ENCODE results near the gene SEL1L3. TPM values are rescaled to one million over a fixed set of nuclear protein-coding genes. Genes with fewer than 3 reads are reported as not detected.

Gene SEL1L3
- total and polyA plus RNA-seq, 2 of the 13 experiments (the other 11 are each of a cell fraction or from before 2014, with no cell fraction given): 0.28 to 1.1 TPM

DNA sequence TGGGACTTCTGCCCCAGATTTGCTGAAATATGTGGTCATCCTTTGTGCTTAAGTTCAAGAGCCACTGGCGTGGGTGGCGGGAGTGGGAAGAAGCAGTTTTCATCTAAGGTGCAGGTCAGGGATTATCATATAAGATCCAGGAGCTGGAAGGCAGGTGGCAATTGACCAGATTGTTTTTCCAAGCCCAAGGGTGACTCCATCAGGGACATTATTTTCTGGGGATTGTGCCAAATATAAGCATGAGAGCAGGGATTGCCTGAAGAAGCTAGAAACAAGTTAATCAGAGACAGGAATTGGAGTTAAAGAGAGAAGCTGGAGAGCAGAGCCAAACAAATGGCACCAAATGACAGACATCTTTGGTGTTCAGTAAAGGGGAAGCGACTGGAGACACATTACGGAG lies 19.4 kb upstream of the SEL1L3 start:
- no peak overlapping the region for H2AFZ ChIP-seq (ENCODE audit: low read length)
- H3K4me2 ChIP-seq (ENCODE audit: low read depth, low read length): no peak overlapping the region
- intact Hi-C loops (cut with micrococcal nuclease; ENCODE audit: unreplicated experiment): no loop called here
- ATAC-seq (no peak), FAIRE-seq (no peak), DNase-seq (ENCODE audit: low spot score) (no peak)
- no peaks in the 10 kb centered on the region for H3K79me2 ChIP-seq (ENCODE audit: insufficient read depth, low read length)
- no peak overlapping the region for H3K4me3 ChIP-seq (replicated peaks in 1 of 3; ENCODE audit: insufficient read depth in 1 of 3, low read depth in 2 of 3, low read length in 3 of 3)
- ChIA-PET POLR2A (no interaction called here), CTCF (ENCODE audit: low intra/inter-chr PET ratio, low total read pairs) (no interaction called here)
- WGBS (ENCODE audit: low lambda C conversion rate): 38% methylated on average over 4 of the region's 4 CpGs
- no peak overlapping the region for H3K27ac ChIP-seq (ENCODE audit: extremely low read length, insufficient read depth, low read length)
- in situ Hi-C loops (cut with HindIII; ENCODE audit: extremely low pct_ligation_motif_present, low pct_unique_long_range_greater_than_20kb): no loop called here
- H3K9me3 ChIP-seq (ENCODE audit: low read length): no peaks in the 10 kb centered on the region
- TF ChIP-seq RBAK (CRISPR knock-in tag; IDR thresholded peaks at IDR 0.05) (no peak), TP53 (CRISPR knock-in tag; conservative IDR thresholded peaks at IDR 0.05) (no peak), HMG20A (CRISPR knock-in tag; IDR thresholded peaks at IDR 0.05; ENCODE audit: borderline replicate concordance) (no peak), ZNF75D (CRISPR knock-in tag; IDR thresholded peaks at IDR 0.05; ENCODE audit: borderline replicate concordance) (no peak), ZNF652 (CRISPR knock-in tag; IDR thresholded peaks at IDR 0.05; ENCODE audit: borderline replicate concordance, low read depth) (no peak), GATAD1 (CRISPR knock-in tag; IDR thresholded peaks at IDR 0.05) (no peak), RNF2 (conservative IDR thresholded peaks at IDR 0.05; ENCODE audit: low read depth) (no peak), JUND (CRISPR knock-in tag; IDR thresholded peaks at IDR 0.05) (no peak)
- TF ChIP-seq, protein P1, sequence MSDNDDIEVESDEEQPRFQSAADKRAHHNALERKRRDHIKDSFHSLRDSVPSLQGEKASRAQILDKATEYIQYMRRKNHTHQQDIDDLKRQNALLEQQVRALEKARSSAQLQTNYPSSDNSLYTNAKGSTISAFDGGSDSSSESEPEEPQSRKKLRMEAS (IDR thresholded peaks at IDR 0.05): no peak
- TF ChIP-seq, protein P2, sequence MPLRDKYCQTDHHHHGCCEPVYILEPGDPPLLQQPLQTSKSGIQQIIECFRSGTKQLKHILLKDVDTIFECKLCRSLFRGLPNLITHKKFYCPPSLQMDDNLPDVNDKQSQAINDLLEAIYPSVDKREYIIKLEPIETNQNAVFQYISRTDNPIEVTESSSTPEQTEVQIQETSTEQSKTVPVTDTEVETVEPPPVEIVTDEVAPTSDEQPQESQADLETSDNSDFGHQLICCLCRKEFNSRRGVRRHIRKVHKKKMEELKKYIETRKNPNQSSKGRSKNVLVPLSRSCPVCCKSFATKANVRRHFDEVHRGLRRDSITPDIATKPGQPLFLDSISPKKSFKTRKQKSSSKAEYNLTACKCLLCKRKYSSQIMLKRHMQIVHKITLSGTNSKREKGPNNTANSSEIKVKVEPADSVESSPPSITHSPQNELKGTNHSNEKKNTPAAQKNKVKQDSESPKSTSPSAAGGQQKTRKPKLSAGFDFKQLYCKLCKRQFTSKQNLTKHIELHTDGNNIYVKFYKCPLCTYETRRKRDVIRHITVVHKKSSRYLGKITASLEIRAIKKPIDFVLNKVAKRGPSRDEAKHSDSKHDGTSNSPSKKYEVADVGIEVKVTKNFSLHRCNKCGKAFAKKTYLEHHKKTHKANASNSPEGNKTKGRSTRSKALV (CRISPR knock-in tag; IDR thresholded peaks at IDR 0.05): no peak
- TF ChIP-seq, protein P3, sequence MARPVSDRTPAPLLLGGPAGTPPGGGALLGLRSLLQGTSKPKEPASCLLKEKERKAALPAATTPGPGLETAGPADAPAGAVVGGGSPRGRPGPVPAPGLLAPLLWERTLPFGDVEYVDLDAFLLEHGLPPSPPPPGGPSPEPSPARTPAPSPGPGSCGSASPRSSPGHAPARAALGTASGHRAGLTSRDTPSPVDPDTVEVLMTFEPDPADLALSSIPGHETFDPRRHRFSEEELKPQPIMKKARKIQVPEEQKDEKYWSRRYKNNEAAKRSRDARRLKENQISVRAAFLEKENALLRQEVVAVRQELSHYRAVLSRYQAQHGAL (CRISPR knock-in tag; IDR thresholded peaks at IDR 0.05; ENCODE audit: not compliant biosample characterization): no peak
- TF ChIP-seq, protein P4, sequence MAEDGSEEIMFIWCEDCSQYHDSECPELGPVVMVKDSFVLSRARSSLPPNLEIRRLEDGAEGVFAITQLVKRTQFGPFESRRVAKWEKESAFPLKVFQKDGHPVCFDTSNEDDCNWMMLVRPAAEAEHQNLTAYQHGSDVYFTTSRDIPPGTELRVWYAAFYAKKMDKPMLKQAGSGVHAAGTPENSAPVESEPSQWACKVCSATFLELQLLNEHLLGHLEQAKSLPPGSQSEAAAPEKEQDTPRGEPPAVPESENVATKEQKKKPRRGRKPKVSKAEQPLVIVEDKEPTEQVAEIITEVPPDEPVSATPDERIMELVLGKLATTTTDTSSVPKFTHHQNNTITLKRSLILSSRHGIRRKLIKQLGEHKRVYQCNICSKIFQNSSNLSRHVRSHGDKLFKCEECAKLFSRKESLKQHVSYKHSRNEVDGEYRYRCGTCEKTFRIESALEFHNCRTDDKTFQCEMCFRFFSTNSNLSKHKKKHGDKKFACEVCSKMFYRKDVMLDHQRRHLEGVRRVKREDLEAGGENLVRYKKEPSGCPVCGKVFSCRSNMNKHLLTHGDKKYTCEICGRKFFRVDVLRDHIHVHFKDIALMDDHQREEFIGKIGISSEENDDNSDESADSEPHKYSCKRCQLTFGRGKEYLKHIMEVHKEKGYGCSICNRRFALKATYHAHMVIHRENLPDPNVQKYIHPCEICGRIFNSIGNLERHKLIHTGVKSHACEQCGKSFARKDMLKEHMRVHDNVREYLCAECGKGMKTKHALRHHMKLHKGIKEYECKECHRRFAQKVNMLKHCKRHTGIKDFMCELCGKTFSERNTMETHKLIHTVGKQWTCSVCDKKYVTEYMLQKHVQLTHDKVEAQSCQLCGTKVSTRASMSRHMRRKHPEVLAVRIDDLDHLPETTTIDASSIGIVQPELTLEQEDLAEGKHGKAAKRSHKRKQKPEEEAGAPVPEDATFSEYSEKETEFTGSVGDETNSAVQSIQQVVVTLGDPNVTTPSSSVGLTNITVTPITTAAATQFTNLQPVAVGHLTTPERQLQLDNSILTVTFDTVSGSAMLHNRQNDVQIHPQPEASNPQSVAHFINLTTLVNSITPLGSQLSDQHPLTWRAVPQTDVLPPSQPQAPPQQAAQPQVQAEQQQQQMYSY (CRISPR knock-in tag; IDR thresholded peaks at IDR 0.05): no peak
- TF ChIP-seq, protein P5, sequence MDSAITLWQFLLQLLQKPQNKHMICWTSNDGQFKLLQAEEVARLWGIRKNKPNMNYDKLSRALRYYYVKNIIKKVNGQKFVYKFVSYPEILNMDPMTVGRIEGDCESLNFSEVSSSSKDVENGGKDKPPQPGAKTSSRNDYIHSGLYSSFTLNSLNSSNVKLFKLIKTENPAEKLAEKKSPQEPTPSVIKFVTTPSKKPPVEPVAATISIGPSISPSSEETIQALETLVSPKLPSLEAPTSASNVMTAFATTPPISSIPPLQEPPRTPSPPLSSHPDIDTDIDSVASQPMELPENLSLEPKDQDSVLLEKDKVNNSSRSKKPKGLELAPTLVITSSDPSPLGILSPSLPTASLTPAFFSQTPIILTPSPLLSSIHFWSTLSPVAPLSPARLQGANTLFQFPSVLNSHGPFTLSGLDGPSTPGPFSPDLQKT (CRISPR knock-in tag; IDR thresholded peaks at IDR 0.05; ENCODE audit: borderline replicate concordance): no peak
- TF ChIP-seq, protein P6, sequence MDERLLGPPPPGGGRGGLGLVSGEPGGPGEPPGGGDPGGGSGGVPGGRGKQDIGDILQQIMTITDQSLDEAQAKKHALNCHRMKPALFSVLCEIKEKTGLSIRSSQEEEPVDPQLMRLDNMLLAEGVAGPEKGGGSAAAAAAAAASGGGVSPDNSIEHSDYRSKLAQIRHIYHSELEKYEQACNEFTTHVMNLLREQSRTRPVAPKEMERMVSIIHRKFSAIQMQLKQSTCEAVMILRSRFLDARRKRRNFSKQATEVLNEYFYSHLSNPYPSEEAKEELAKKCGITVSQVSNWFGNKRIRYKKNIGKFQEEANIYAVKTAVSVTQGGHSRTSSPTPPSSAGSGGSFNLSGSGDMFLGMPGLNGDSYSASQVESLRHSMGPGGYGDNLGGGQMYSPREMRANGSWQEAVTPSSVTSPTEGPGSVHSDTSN (CRISPR knock-in tag; IDR thresholded peaks at IDR 0.05): no peak
- no peaks in the 10 kb centered on the region for H3K36me3 ChIP-seq (replicated peaks in 1 of 2; ENCODE audit: control insufficient read depth in 1 of 2, insufficient read depth in 2 of 2, low read length in 2 of 2)
- no peak overlapping the region for H3K9ac ChIP-seq (ENCODE audit: insufficient read depth, low read depth, low read length)
- H3K27me3 ChIP-seq (ENCODE audit: control insufficient read depth in 1 of 2, insufficient read depth in 2 of 2, low read length in 2 of 2): peaks cover 0 to 3% of the 10 kb centered on the region in 2 experiments; a peak in 1 of 5 replicates
- no peaks in the 10 kb centered on the region for H3K4me1 ChIP-seq (ENCODE audit: insufficient read depth, low read length)
- H4K20me1 ChIP-seq (ENCODE audit: insufficient read depth, low read length): no peaks in the 10 kb centered on the region
- no TSS peak for BruUV-seq (replicated peaks)

Data from HepG2 (cell line).